GM20431 (cell line): ENCODE measurements around the gene KRTAP4-9.
"Not testable (repeated sequence)": the region's sequence is repeated elsewhere in the genome, so short reads cannot be mapped to it uniquely, and the experiment has no call there.

Source experiments
- in situ Hi-C: fragments of 300-500 bp; cut with MseI, MboI; formaldehyde crosslinking; loops from one replicate; pipeline ENCODE4 v1.15.0; 2020; ENCODE audit warnings: low sequenced_read_pairs; ENCODE audit not compliant: unreplicated experiment

Gene KRTAP4-9

GRCh38 chr17:41088760-41089352, 16.3 kb upstream of the KRTAP4-9 start:
- in situ Hi-C loops: not testable (repeated sequence)

DNA sequence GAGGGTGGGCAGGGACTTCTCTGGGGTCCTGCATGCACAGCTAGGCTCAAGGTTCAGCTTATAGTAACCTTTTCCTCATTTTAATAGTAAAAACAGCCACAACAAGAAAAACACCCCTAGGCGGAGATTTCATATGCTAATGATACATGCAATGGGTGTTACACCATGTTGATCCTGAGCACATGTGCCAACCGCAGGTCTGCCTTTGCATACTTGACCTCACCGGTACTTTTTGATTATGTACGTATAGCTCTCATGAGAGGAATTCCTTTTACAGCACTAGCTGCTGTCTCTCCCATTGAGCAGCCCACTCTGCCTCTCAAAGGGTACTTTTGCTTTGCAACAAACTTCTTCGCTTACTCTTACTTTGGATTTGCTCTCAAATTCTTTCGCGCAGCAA, 9.1 kb upstream of the KRTAP4-9 start:
- in situ Hi-C loops: no loop called here

GRCh38 chr17:41098042-41098441, 7.1 kb upstream of the KRTAP4-9 start, which contains the start of gene KRTAP4-8:
Gene KRTAP4-8, minus strand, starts transcription at chr17:41098142. Its CDS starts 58 bp downstream, at chr17:41098084.
- in situ Hi-C loops: no loop called here

GRCh38 chr17:41098481-41098880, 6.7 kb upstream of the KRTAP4-9 start:
- in situ Hi-C loops: no loop called here

DNA sequence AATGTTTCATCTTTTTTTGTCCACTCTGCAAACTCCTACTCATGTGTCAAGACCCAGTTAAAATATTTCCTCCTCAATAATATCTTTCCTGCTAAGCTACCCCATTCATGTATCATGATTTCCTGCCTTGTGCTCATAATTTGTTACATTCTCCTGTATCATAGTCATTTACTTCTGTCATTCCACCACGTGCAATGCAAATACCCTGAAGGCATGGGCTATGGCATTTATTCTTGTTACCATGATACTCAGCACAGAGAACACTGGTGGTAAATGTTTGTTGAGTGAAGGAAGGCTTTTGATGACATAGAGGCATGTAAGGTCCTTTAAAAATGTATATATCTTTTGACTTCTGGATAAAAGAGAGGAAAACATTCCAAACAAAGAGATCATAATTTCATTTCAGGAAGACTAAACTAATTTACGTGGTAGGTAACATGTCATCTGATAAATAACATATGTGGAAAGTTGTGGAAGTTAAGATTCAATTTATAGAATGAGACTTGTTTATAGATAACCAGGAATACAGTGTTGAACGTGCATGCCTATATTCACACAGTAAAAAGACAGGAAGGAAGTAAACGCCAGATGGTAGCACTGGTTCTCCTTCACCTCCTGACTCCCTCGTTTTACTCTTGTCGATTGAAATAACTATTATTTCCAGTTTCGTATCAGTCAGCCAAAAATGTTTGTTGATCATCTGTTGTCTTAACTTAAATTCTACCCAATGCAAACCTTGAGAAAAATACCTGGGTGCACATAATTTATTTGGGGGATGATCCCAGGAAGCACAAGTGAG, 5.3 kb upstream of the KRTAP4-9 start:
- in situ Hi-C loops: not testable (repeated sequence)

DNA sequence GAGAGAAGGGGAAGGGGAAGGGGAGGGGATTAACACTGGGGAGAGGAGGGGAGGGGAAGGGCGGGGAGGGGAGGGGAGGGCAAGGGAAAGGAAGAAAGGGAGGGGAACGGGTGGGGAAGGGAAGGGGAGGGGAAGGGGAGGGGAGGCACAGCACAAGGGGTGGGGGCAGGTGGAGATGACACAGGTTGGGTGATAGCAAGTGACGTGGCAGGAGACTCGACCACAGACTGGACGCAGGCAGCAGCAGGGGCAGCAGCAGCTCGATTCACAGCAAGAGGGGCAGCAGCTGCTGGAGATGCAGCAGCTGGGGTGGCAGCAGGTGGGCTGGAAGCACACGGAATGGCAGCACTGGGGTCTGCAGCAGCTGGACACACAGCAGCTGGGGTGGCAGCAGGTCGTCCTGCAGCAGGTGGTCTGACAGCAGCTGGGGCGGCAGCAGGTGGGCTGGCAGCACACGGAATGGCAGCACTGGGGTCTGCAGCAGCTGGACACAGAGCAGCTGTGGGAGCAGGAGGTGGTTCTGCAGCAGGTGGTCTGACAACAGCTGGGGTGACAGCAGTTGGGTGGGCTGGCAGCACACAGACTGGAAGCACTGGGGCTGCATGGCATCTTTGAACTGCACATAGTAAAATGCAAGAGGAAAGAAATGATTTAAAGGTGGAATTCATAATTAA, 3.5 kb upstream of the KRTAP4-9 start, which contains the start of gene KRTAP4-16:
Gene KRTAP4-16, minus strand, starts transcription at position 624 of the 674 bp plus-strand sequence. Its CDS starts 0 bp downstream, at position 624.
- in situ Hi-C loops: no loop called here

DNA sequence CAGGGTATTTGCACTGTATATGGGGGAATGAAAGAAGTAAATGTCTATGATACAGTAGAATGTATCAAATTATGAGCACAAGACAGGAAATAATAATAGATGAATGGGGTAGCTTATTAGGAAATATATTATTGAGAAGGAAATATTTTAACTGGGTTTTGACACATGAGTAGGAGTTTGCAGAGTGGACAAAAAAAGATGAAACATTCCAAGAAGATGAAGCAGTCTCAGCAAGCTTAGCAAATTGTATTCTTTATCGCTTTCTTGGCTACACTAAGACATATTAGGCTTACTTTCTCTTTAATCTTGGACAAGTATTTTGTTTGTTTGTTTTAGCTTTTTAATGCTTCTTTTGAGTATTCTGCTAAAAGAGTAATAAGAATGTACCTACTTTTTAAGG, 1.3 kb upstream of the KRTAP4-9 start:
- in situ Hi-C loops: no loop called here

DNA sequence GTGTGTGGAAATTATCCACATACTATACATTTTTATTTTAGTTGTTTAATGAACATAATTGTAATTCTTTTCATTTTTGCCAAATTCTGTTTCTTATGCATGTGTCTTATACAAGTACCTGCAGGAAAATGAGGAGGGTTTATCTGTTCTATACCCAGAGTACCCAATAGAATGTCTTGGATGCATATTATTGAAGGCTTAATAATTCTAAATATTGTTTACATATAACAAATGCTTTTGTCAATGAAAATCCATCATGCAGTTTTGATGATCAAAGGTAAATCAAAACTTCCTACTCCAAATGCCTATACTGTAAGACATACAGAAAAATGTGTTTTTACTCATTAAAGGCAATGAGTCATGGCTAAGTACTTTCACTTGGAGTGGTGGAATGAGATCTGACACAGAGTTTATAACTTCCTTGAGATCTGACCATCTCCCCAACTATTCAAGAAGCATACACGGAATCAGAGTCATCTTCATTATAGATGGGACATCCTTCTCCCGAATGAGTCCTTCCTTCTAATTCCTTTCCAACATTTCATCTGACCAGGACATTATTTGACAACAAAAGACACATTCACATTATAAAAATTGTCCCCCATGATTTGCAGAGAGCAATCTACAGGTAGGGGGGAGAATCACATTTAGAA, 677 bp upstream of the KRTAP4-9 start:
- in situ Hi-C loops: not testable (repeated sequence)

- in situ Hi-C loops: no loop called here
These were observed 2.8 kb downstream of the KRTAP4-9 start for GRCh38 chr17:41107941-41108450.

GRCh38 chr17:41108728-41109386, 3.7 kb downstream of the KRTAP4-9 start:
- in situ Hi-C loops: not testable (repeated sequence)

DNA sequence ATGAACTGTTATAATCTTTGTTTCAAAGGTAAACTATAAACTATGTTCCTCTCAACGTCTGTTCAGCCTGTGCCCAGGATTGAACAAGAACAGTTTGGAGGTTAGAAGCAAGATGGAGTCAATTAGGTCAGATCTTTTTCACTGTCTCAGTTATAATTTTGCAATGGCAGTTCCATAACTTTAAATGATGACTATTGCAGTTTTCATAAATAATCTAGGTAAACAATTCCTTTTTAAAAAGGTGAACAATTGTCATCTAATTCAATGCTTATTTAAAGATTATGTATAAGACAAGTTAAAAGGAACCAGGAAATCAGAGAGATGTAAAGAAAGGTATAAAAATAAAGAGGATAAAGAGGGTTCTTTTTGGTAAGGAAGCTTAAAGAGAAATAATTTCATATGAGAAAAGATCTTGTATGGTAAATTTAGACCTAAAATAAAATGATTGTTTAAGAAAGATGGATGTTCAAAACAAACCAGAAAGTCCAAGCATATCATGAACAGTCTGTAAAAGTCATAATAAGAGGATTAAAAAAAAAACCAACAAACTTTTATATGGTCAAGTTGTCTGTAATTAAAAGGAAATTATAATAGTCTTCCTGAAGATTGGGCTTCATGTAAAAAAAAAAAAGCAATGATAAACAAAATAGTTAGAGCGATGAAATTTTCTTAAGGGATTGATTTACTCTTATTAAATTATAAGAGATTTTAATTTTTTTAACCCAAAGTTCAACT, 6.1 kb downstream of the KRTAP4-9 start:
- in situ Hi-C loops: no loop called here

DNA sequence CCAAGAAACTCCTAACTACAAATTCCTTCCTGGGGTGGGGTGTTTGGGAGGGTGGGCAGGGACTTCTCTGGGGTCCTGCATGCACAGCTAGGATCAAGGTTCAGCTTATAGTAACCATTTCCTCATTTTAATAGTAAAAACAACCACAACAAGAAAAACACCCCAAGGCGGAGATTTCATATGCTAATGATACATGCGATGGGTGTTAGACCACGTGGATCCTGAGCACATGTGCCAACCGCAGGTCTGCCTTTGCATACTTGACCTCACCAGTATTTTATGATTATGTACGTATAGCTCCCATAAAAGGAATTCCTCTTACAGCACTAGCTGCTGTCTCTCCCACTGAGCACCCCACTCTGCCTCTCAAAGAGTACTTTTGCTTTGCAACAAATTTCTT, 11.1 kb downstream of the KRTAP4-9 start:
- in situ Hi-C loops: no loop called here

- in situ Hi-C loops: not testable (repeated sequence)
These were observed 12.7 kb downstream of the KRTAP4-9 start, which contains the start of gene KRTAP4-11 for GRCh38 chr17:41117846-41118386. Gene KRTAP4-11, minus strand, starts transcription at chr17:41118373. Its CDS starts 58 bp downstream, at chr17:41118315.

- in situ Hi-C loops: no loop called here
These were observed 13.5 kb downstream of the KRTAP4-9 start for GRCh38 chr17:41118721-41119120.

- in situ Hi-C loops: not testable (repeated sequence)
These were observed 14.8 kb downstream of the KRTAP4-9 start for GRCh38 chr17:41119696-41120690.

- in situ Hi-C loops: no loop called here
These were observed 16.6 kb downstream of the KRTAP4-9 start for GRCh38 chr17:41121742-41122141.

DNA sequence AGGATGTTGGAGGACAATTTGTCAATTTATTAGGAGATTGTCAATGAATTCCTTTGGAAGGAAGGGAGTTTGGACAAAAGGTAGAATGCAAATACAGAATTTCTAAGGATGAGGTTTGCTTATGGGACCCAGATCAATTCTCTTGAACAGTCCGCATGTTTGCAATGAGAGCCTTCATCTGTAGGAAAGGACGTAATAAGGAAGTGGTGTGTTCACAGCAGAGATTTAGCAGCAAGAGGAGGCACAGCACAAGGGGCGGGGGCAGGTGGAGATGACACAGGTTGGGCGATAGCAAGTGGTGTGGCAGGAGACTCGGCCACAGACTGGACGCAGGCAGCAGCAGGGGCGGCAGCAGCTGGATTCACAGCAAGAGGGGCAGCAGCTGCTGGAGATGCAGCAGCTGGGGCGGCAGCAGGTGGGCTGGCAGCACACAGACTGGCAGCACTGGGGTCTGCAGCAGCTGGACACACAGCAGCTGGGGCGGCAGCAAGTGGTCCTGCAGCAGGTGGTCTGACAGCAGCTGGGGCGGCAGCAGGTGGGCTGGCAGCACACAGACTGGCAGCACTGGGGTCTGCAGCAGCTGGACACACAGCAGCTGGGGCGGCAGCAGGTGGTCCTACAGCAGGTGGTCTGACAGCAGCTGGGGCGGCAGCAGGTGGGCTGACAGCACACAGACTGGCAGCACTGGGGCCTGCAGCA, 18.3 kb downstream of the KRTAP4-9 start:
- in situ Hi-C loops: not testable (repeated sequence)
